Breast epithelium (tissue), 4 donors: Measurements from ENCODE around the gene SLC6A12. TPM values are rescaled to one million over a fixed set of nuclear protein-coding genes. Genes with fewer than 3 reads are reported as not detected.

ENCODE experiments used
- DNase-seq, 2 donors: peaks; one replicate each; pipeline ENCODE4 v3.0.0-alpha.2; 2019; ENCODE audit warnings: low spot score in 2 of 2
- H3K27ac ChIP-seq, 2 donors: fragments of 200-600 bp; sonication (generic) in 1 of 2; one replicate each; pipeline ENCODE4 v1.5.1; 2016 to 2019; ENCODE audit warnings: mild to moderate bottlenecking in 1 of 2
- H3K27me3 ChIP-seq, 2 donors: fragments of 200-600 bp; sonication (generic) in 1 of 2; one replicate each; pipeline versions ENCODE4 v1.5.1 to v1.6.0; 2017 to 2019; ENCODE audit warnings: control low read depth in 1 of 2, mild to moderate bottlenecking in 1 of 2
- H3K36me3 ChIP-seq: fragments of 200-600 bp; one replicate; pipeline ENCODE4 v1.5.1; 2019
- H3K4me1 ChIP-seq, 2 donors: fragments of 200-600 bp; sonication (generic); one replicate each; pipeline ENCODE4 v1.5.1; 2016 to 2019; ENCODE audit warnings: control low read depth in 1 of 2
- H3K4me3 ChIP-seq, 3 donors: fragments of 200-600 bp; sonication (generic); 1 replicate in 2 of 3; 2 replicates in 1 of 3; pipeline ENCODE4 v1.5.1; 2016 to 2019; ENCODE audit warnings: mild to moderate bottlenecking in 3 of 3, moderate library complexity in 2 of 3
- H3K9me3 ChIP-seq, 2 donors: fragments of 200-600 bp; sonication (generic) in 1 of 2; one replicate each; pipeline ENCODE4 v1.5.1; 2016 to 2019; ENCODE audit warnings: control low read depth in 1 of 2
- CTCF ChIP-seq, 3 donors: fragments of 450-650 bp; IDR thresholded peaks; one replicate each; pipeline ENCODE4 v1.5.1; 2016 to 2017; ENCODE audit warnings: antibody characterized with exemption in 3 of 3, mild to moderate bottlenecking in 3 of 3, moderate library complexity in 3 of 3
- POLR2A ChIP-seq: fragments of 450-650 bp; IDR thresholded peaks from one replicate; pipeline ENCODE4 v1.6.1; 2016; ENCODE audit warnings: antibody characterized with exemption, mild to moderate bottlenecking, moderate library complexity
- POLR2AphosphoS5 ChIP-seq, 3 donors: sonication (generic); formaldehyde crosslinking; IDR thresholded peaks; one replicate each; pipeline ENCODE4 v1.6.1; 2017; ENCODE audit warnings: antibody characterized with exemption in 3 of 3
- intact Hi-C: fragments of 100-400 bp; cut with DNase I; formaldehyde crosslinking; loops from one replicate; pipeline ENCODE4 v1.15.1; 2023; ENCODE audit warnings: low total_unique reads
- total RNA-seq, 3 donors: library from RNA; depleted of rRNA; stranded (reverse); fragments of >200 nt; gene quantifications; one replicate each; pipeline ENCODE4 v1.1.0, GENCODE V29; 2016

Gene SLC6A12
- total RNA-seq, 3 donors from 2014 or later: 0.33 to 2.1 (median 1.3) TPM

- peak in 1 of 2 donors; percentile 28 for DNase-seq
- TF ChIP-seq POLR2A (no peak), POLR2AphosphoS5 (IDR thresholded peaks at IDR 0.05) (no peak)
- intact Hi-C loops: loop anchor here (2.0 kb wide), 1 partner anchor 66 kb away; no protein-coding TSS in a partner anchor
- H3K27me3 ChIP-seq: no peaks in the 10 kb centered on the region
- no peaks in the 10 kb centered on the region for H3K4me1 ChIP-seq
- no peaks in the 10 kb centered on the region for H3K9me3 ChIP-seq
- H3K4me3 ChIP-seq: no peak overlapping the region
- no peak overlapping the region for H3K27ac ChIP-seq
- no peaks in the 10 kb centered on the region for H3K36me3 ChIP-seq
These were observed 12.4 kb upstream of the SLC6A12 start for GRCh38 chr12:226401-226800.

GRCh38 chr12:225012-225411 lies 11.1 kb upstream of the SLC6A12 start:
- Histone ChIP-seq H3K36me3 (no peaks in the 10 kb centered on the region), H3K4me3 (no peak overlapping the region), H3K27ac (no peak overlapping the region), H3K27me3 (no peaks in the 10 kb centered on the region), H3K9me3 (no peaks in the 10 kb centered on the region), H3K4me1 (no peaks in the 10 kb centered on the region)
- intact Hi-C loops: no loop called here
- TF ChIP-seq CTCF (IDR thresholded peaks at IDR 0.05) (no peak), POLR2A (no peak), POLR2AphosphoS5 (IDR thresholded peaks at IDR 0.05) (no peak)
- DNase-seq: peak in 1 of 2 donors; percentile 33

- no peaks in the 10 kb centered on the region for H3K36me3 ChIP-seq
- intact Hi-C loops: no loop called here
- TF ChIP-seq CTCF (IDR thresholded peaks at IDR 0.05) (no peak), POLR2A (no peak), POLR2AphosphoS5 (IDR thresholded peaks at IDR 0.05) (no peak)
- H3K27me3 ChIP-seq: no peaks in the 10 kb centered on the region
- no peaks in the 10 kb centered on the region for H3K4me1 ChIP-seq
- no peak overlapping the region for H3K27ac ChIP-seq
- H3K9me3 ChIP-seq: no peaks in the 10 kb centered on the region
- DNase-seq: no peak
- no peak overlapping the region for H3K4me3 ChIP-seq
These were observed 10.4 kb upstream of the SLC6A12 start for GRCh38 chr12:224330-224729.

GRCh38 chr12:223841-224240 lies 9.9 kb upstream of the SLC6A12 start:
- peak in 1 of 2 donors; percentile 46 for DNase-seq
- intact Hi-C loops: no loop called here
- Histone ChIP-seq H3K27ac (no peak overlapping the region), H3K4me3 (no peak overlapping the region), H3K27me3 (no peaks in the 10 kb centered on the region), H3K36me3 (no peaks in the 10 kb centered on the region), H3K4me1 (no peaks in the 10 kb centered on the region), H3K9me3 (no peaks in the 10 kb centered on the region)
- TF ChIP-seq CTCF (IDR thresholded peaks at IDR 0.05) (no peak), POLR2A (no peak), POLR2AphosphoS5 (IDR thresholded peaks at IDR 0.05) (no peak)

- Histone ChIP-seq H3K27ac (no peak overlapping the region), H3K9me3 (no peaks in the 10 kb centered on the region), H3K4me3 (no peak overlapping the region), H3K27me3 (no peaks in the 10 kb centered on the region), H3K4me1 (no peaks in the 10 kb centered on the region), H3K36me3 (no peaks in the 10 kb centered on the region)
- intact Hi-C loops: no loop called here
- TF ChIP-seq POLR2A (no peak), POLR2AphosphoS5 (IDR thresholded peaks at IDR 0.05) (no peak), CTCF (IDR thresholded peaks at IDR 0.05) (no peak)
- DNase-seq: no peak
These were observed 7.8 kb upstream of the SLC6A12 start for GRCh38 chr12:221736-222135.

GRCh38 chr12:220946-221550 lies 7.1 kb upstream of the SLC6A12 start:
- Histone ChIP-seq H3K27ac (no peak overlapping the region), H3K36me3 (no peaks in the 10 kb centered on the region)
- no peak for TF ChIP-seq POLR2A
- no peak for TF ChIP-seq CTCF (IDR thresholded peaks at IDR 0.05)
- TF ChIP-seq POLR2AphosphoS5 (IDR thresholded peaks at IDR 0.05): no peak

More at GRCh38 chr12:220946-221550, 7.1 kb upstream of the SLC6A12 start:
- Histone ChIP-seq H3K27me3 (no peaks in the 10 kb centered on the region), H3K9me3 (no peaks in the 10 kb centered on the region), H3K4me1 (no peaks in the 10 kb centered on the region), H3K4me3 (no peak overlapping the region)
- intact Hi-C loops: no loop called here
- no peak for DNase-seq
